HUES64 (cell line): ENCODE measurements around the gene AFF3. TPM values are rescaled to one million over a fixed set of nuclear protein-coding genes. Genes with fewer than 3 reads are reported as not detected.

ENCODE experiments used
- H3K27ac ChIP-seq: 2 replicates; pipeline ENCODE4 v1.7.0; 2013; ENCODE audit warnings: low read depth, low read length, inconsistent platforms
- H3K27me3 ChIP-seq: 2 replicates; pipeline ENCODE4 v1.6.1; 2013; ENCODE audit warnings: mild to moderate bottlenecking, low read length; ENCODE audit not compliant: insufficient read depth
- H3K36me3 ChIP-seq: 2 replicates; pipeline ENCODE4 v1.6.1; 2013; ENCODE audit warnings: mild to moderate bottlenecking, low read length; ENCODE audit not compliant: insufficient read depth
- H3K4me1 ChIP-seq: 2 replicates; pipeline ENCODE4 v1.6.1; 2013; ENCODE audit warnings: mild to moderate bottlenecking, low read length, moderate library complexity; ENCODE audit not compliant: insufficient read depth
- H3K4me3 ChIP-seq: 2 replicates; pipeline ENCODE4 v1.5.1; 2013; ENCODE audit warnings: mild to moderate bottlenecking, low read length, moderate library complexity
- H3K9ac ChIP-seq: 2 replicates; pipeline ENCODE4 v1.6.1; 2013; ENCODE audit warnings: mild to moderate bottlenecking, low read depth, low read length
- H3K9me3 ChIP-seq: 2 replicates; pipeline ENCODE4 v1.6.1; 2013; ENCODE audit warnings: low read depth, low read length; ENCODE audit not compliant: insufficient read depth
- whole genome bisulfite sequencing: fragments of 150-250, 120-280 bp; methylation state at CpG from one replicate; pipeline ENCODE4 v1.1.7; 2013; ENCODE audit warnings: missing lambda C conversion rate; 5-methylcytosine and 5-hydroxymethylcytosine counted together
- polyA plus RNA-seq, 2 experiments: library from polyadenylated mRNA; stranded (reverse); fragments of 50-300 nt; gene quantifications; one replicate each; pipeline ENCODE4 v1.2.3, GENCODE V29; 2013

AFF3 gene, protein sequence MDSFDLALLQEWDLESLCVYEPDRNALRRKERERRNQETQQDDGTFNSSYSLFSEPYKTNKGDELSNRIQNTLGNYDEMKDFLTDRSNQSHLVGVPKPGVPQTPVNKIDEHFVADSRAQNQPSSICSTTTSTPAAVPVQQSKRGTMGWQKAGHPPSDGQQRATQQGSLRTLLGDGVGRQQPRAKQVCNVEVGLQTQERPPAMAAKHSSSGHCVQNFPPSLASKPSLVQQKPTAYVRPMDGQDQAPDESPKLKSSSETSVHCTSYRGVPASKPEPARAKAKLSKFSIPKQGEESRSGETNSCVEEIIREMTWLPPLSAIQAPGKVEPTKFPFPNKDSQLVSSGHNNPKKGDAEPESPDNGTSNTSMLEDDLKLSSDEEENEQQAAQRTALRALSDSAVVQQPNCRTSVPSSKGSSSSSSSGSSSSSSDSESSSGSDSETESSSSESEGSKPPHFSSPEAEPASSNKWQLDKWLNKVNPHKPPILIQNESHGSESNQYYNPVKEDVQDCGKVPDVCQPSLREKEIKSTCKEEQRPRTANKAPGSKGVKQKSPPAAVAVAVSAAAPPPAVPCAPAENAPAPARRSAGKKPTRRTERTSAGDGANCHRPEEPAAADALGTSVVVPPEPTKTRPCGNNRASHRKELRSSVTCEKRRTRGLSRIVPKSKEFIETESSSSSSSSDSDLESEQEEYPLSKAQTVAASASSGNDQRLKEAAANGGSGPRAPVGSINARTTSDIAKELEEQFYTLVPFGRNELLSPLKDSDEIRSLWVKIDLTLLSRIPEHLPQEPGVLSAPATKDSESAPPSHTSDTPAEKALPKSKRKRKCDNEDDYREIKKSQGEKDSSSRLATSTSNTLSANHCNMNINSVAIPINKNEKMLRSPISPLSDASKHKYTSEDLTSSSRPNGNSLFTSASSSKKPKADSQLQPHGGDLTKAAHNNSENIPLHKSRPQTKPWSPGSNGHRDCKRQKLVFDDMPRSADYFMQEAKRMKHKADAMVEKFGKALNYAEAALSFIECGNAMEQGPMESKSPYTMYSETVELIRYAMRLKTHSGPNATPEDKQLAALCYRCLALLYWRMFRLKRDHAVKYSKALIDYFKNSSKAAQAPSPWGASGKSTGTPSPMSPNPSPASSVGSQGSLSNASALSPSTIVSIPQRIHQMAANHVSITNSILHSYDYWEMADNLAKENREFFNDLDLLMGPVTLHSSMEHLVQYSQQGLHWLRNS (N-terminal part only)
- polyA plus RNA-seq (2013, experiment 1 of 2) = 3.3 TPM
- polyA plus RNA-seq (2013, experiment 2 of 2) = 8.1 TPM

GRCh38 chr2:100142393-100142792 is at the start of gene AFF3:
AFF3 (minus strand) TSS chr2:100142590; CDS start chr2:100104454, 38,136 bp downstream.
- 89% methylated on average over 11 of the region's 11 CpGs for WGBS
- peaks cover 9% of the 10 kb centered on the region; the same call in 1 of the 2 replicates for H3K27me3 ChIP-seq
- H3K36me3 ChIP-seq = no peaks in the 10 kb centered on the region
- no peak within 1 kb of the TSS for H3K9ac ChIP-seq
- no peaks in the 10 kb centered on the region for H3K4me1 ChIP-seq
- H3K27ac ChIP-seq = no peak within 1 kb of the TSS
- no peaks in the 10 kb centered on the region for H3K9me3 ChIP-seq
- no peak within 1 kb of the TSS for H3K4me3 ChIP-seq

DNA sequence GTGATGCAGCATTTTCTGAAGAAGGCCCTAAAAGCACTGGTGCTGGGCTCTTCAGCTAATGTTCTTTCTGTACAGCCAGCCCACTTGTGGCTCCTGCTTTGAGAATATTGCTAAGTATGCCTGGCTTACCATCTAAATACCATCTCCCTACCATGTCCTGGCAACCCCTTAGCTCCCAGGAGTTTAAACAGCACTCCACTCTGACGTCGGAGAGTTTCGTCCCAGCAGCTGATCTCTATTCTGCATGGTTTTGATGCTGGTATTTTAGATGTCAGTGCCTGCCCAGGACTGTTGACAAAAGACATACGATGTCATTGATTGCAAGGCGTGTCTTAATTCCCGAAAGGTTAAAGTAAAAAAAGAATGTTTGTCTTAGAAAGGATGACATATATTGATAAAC is 47.0 kb upstream of the AFF3 start:
- no peaks in the 10 kb centered on the region for H3K9me3 ChIP-seq
- WGBS = 92% methylated on average over 6 of the region's 6 CpGs
- H3K27ac ChIP-seq = no peak overlapping the region
- H3K27me3 ChIP-seq = peaks cover 35% of the 10 kb centered on the region
- no peaks in the 10 kb centered on the region for H3K36me3 ChIP-seq
- no peak overlapping the region for H3K4me3 ChIP-seq
- H3K9ac ChIP-seq = no peak overlapping the region
- H3K4me1 ChIP-seq = peaks cover 5% of the 10 kb centered on the region; the same call in 1 of the 2 replicates

GRCh38 chr2:100188326-100188725 is 45.9 kb upstream of the AFF3 start:
- 54% methylated on average over 2 of the region's 2 CpGs for WGBS
- H3K9ac ChIP-seq = no peak overlapping the region
- H3K27me3 ChIP-seq = peaks cover 46% of the 10 kb centered on the region
- H3K36me3 ChIP-seq = no peaks in the 10 kb centered on the region
- no peak overlapping the region for H3K27ac ChIP-seq
- no peaks in the 10 kb centered on the region for H3K9me3 ChIP-seq
- H3K4me3 ChIP-seq = no peak overlapping the region
- H3K4me1 ChIP-seq = peaks cover 10% of the 10 kb centered on the region

DNA sequence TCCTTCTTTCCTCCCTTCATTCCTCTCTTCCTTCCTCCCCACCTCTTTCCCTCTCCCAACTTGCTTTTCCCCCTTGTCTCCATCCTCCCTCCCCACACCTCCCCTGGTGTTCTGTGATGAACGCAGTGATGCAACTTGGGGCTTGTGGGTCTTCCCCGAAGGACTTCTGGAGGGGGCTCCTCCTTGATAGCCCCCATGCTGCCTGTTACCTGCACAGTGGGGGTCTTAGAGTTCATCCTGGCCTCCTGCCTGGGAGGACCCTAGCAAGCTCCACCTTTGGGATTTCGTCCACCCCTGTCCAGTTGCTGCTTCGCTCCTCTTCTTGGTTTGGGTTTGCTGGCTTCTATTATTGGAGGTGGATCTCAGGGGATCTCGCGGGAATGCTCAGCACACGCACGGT is 43.7 kb upstream of the AFF3 start:
- Histone ChIP-seq H3K4me1 (peaks cover 28% of the 10 kb centered on the region), H3K9me3 (no peaks in the 10 kb centered on the region), H3K36me3 (no peaks in the 10 kb centered on the region), H3K27me3 (peaks cover 65% of the 10 kb centered on the region), H3K4me3 (no peak overlapping the region), H3K27ac (no peak overlapping the region), H3K9ac (no peak overlapping the region)
- 96% methylated on average over 8 of the region's 8 CpGs for WGBS

GRCh38 chr2:100185516-100185915 is 43.1 kb upstream of the AFF3 start:
- no peak overlapping the region for H3K4me3 ChIP-seq
- H3K27ac ChIP-seq = no peak overlapping the region

DNA sequence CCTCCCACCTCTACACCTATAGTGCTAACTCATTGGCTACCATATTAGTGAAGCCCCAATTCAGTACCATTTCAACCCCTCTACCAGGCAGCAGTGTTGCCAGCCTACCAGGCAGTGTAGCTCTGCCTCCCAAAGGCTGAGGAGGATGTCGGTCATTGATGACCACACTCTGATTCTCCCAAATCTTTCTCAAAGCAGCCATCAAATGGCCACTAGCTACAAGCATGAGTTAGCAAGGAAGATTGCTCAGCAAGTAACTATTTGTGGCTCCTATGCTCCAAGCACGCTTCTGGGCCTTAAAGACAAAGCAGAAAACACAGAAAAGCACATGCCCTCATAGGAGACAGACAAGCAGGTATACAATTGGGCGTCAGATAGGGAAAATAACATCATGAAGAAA is 42.7 kb upstream of the AFF3 start:
- H3K9me3 ChIP-seq = no peaks in the 10 kb centered on the region
- no peak overlapping the region for H3K4me3 ChIP-seq
- H3K9ac ChIP-seq = no peak overlapping the region
- 97% methylated on average over 3 of the region's 3 CpGs for WGBS
- H3K4me1 ChIP-seq = peaks cover 28% of the 10 kb centered on the region
- H3K27ac ChIP-seq = no peak overlapping the region
- no peaks in the 10 kb centered on the region for H3K36me3 ChIP-seq
- peaks cover 76% of the 10 kb centered on the region for H3K27me3 ChIP-seq

More at GRCh38 chr2:100185516-100185915, 43.1 kb upstream of the AFF3 start:
- Histone ChIP-seq H3K36me3 (no peaks in the 10 kb centered on the region), H3K27me3 (peaks cover 71% of the 10 kb centered on the region), H3K4me1 (peaks cover 28% of the 10 kb centered on the region), H3K9me3 (no peaks in the 10 kb centered on the region), H3K9ac (no peak overlapping the region)
- WGBS = 95% methylated on average over 5 of the region's 5 CpGs

GRCh38 chr2:100184055-100184737 is 41.8 kb upstream of the AFF3 start:
- Histone ChIP-seq H3K27me3 (peaks cover 82% of the 10 kb centered on the region), H3K27ac (no peak overlapping the region), H3K4me1 (peaks cover 28% of the 10 kb centered on the region), H3K36me3 (no peaks in the 10 kb centered on the region), H3K9me3 (no peaks in the 10 kb centered on the region), H3K4me3 (no peak overlapping the region), H3K9ac (no peak overlapping the region)
- WGBS = 96% methylated on average over 4 of the region's 4 CpGs

DNA sequence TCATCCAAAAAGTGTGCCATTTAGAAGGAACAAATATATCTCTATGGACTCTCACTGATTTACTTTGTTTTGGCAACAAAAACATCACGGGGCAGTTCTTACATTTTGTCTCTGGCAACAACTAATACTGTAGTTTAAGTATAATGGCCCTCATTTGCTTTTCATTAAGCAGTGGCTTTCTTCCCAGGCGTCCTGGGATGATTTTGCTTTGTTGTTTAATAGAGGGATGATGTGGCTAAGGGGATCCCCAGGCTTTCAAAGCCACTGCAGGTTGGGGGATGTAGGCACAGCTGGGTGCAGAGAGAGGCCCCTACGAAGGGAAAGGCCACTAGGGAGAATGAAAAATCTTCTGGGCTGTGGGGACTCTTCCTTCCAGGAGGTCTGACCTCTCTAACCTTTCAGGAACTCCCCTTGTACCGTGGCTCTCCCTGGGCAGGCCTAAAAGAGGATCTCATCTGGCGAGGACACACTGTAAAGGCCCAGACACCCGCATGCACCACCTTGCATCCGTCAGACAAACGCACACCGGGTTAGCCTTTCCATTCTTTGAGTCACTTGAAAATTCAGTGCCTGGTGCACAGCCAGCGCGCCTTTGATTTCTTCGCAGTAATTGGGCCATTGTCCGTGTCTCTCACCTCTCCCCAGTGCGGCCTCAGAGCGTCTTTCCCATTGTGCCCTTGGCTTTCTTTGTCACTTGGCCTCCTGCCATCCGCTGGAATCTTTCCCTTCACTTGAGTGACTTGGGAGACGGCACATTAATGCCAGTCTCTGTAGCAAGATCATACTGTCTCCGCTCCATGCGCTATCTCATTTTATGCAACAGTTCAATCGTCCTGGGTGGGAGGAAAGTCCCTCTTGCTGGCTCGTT is 40.3 kb upstream of the AFF3 start:
- Histone ChIP-seq H3K27me3 (peaks cover 81% of the 10 kb centered on the region), H3K9ac (no peak overlapping the region), H3K4me1 (peaks cover 23% of the 10 kb centered on the region), H3K36me3 (no peaks in the 10 kb centered on the region), H3K4me3 (peak overlapping the region; percentile 11), H3K27ac (peak overlapping the region; percentile 15; the same call in 1 of the 2 replicates), H3K9me3 (no peaks in the 10 kb centered on the region)
- 18% methylated on average over 21 of the region's 21 CpGs for WGBS

DNA sequence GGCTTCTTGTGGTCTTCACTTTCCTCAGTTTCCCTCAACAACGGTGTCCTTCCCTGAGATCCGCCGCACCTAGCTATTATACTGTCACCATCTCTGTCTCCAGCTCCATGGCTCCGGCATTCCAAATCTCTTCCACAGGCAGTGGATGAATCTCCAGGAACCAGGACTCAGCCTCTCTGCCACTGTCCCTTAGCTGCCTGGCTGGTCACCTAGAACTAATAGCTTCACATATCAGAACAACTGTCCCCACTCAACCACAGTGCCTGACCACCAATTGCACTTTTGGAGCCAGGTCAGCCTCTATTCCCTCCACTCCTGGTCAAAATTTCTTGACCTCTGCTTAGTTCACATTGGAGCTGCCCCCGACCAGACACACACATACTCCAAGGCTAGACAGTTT is 38.1 kb upstream of the AFF3 start:
- Histone ChIP-seq H3K4me3 (no peak overlapping the region), H3K4me1 (peaks cover 23% of the 10 kb centered on the region), H3K9ac (no peak overlapping the region), H3K36me3 (no peaks in the 10 kb centered on the region), H3K27me3 (peaks cover 58% of the 10 kb centered on the region), H3K9me3 (no peaks in the 10 kb centered on the region), H3K27ac (no peak overlapping the region)
- WGBS = 95% methylated on average over 5 of the region's 5 CpGs

DNA sequence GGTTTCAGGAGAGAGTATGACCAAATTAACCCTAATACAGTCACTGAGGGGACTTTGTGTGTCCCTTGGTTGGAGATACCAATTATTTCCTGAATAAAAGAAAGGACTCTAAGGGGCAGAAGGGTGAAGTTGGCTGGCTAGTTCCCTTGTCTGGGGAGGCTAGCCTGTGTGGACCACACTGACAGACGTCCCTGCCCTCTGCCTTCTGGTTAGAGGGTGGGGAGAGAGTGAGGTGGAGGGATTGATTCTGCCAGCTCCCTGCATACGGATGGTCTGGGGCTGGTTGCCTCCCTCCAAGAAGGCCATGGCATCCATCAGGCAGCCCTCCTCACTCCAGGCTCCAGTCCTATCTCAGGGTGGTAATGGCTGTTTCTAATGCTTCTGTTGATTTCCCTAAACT is 37.4 kb upstream of the AFF3 start:
- H3K27ac ChIP-seq = no peak overlapping the region
- no peak overlapping the region for H3K4me3 ChIP-seq
- H3K27me3 ChIP-seq = peaks cover 51% of the 10 kb centered on the region
- H3K9me3 ChIP-seq = no peaks in the 10 kb centered on the region
- no peaks in the 10 kb centered on the region for H3K36me3 ChIP-seq
- 78% methylated on average over 2 of the region's 2 CpGs for WGBS
- H3K4me1 ChIP-seq = peaks cover 23% of the 10 kb centered on the region
- no peak overlapping the region for H3K9ac ChIP-seq
